Middle frontal gyrus (tissue), 1 donor: ENCODE measurements around the gene MX2.
"Not testable (repeated sequence)": the region's sequence is repeated elsewhere in the genome, so short reads cannot be mapped to it uniquely, and the experiment has no call there.

Experiments used
- DNase-seq: peaks from one replicate; pipeline ENCODE4 v3.0.0-alpha.2; 2015; ENCODE audit warnings: low spot score; ENCODE audit errors: extremely low spot score

MX2 gene

GRCh38 chr21:41338455-41338854 lies 23.4 kb upstream of the MX2 start:
- no peak for DNase-seq

GRCh38 chr21:41342035-41342434 lies 19.8 kb upstream of the MX2 start:
- DNase-seq = no peak

- DNase-seq = no peak
Measured at GRCh38 chr21:41344146-41344545, 17.7 kb upstream of the MX2 start.

- DNase-seq = no peak
Measured at GRCh38 chr21:41345356-41345755, 16.5 kb upstream of the MX2 start.

GRCh38 chr21:41345934-41346685 lies 15.7 kb upstream of the MX2 start:
- DNase-seq = no peak

- no peak for DNase-seq
Measured at GRCh38 chr21:41346758-41347157, 15.1 kb upstream of the MX2 start.

- DNase-seq = no peak
Measured at GRCh38 chr21:41348434-41348833, 13.4 kb upstream of the MX2 start.

GRCh38 chr21:41349126-41349525 lies 12.7 kb upstream of the MX2 start:
- DNase-seq = no peak

GRCh38 chr21:41349619-41350390 lies 12.0 kb upstream of the MX2 start:
- no peak for DNase-seq

- no peak for DNase-seq
Measured at GRCh38 chr21:41350436-41351155, 11.2 kb upstream of the MX2 start.

- no peak for DNase-seq
Measured at GRCh38 chr21:41357546-41357945, 4.3 kb upstream of the MX2 start.

- DNase-seq = no peak
Measured at GRCh38 chr21:41358193-41359166, 3.3 kb upstream of the MX2 start.

- DNase-seq = no peak
Measured at GRCh38 chr21:41359286-41359685, 2.5 kb upstream of the MX2 start.

- DNase-seq = not testable (repeated sequence)
Measured at GRCh38 chr21:41359754-41360071, 2.1 kb upstream of the MX2 start.

- DNase-seq = no peak
Measured at GRCh38 chr21:41360072-41360821, 1.6 kb upstream of the MX2 start.

GRCh38 chr21:41361053-41361785 lies 608 bp upstream of the MX2 start:
- no peak for DNase-seq

- DNase-seq = no peak
Measured at GRCh38 chr21:41362605-41363369, 960 bp downstream of the MX2 start.

- no peak for DNase-seq
Measured at GRCh38 chr21:41363370-41364270, 1.8 kb downstream of the MX2 start.
